ENCODE results near the gene IRGQ.

IRGQ gene

GRCh38 chr19:43628646-43629326 lies 32.9 kb upstream of the IRGQ start:
- H3K36me3 ChIP-seq, result peaks cover 16% of the 10 kb centered on the region
- no peak for DNase-seq
- H3K27ac ChIP-seq, result no peak overlapping the region
- no peaks in the 10 kb centered on the region for H3K9me3 ChIP-seq (ENCODE audit: severe bottlenecking)
- H3K4me3 ChIP-seq (ENCODE audit: low read depth, low read length), result no peak overlapping the region
- no peaks in the 10 kb centered on the region for H3K27me3 ChIP-seq (ENCODE audit: insufficient read depth, low read depth, severe bottlenecking)
- TF ChIP-seq CTCF (IDR thresholded peaks at IDR 0.05; ENCODE audit: low read depth, low read length), result no peak

- TF ChIP-seq CTCF (IDR thresholded peaks at IDR 0.05; ENCODE audit: low read depth, low read length), result no peak
- H3K4me3 ChIP-seq (ENCODE audit: low read depth, low read length), result no peak overlapping the region
- DNase-seq, result no peak
These were observed 30.9 kb upstream of the IRGQ start for GRCh38 chr19:43626838-43627237.

GRCh38 chr19:43625918-43626579 lies 30.1 kb upstream of the IRGQ start:
- no peak for TF ChIP-seq CTCF (IDR thresholded peaks at IDR 0.05; ENCODE audit: low read depth, low read length)

More at GRCh38 chr19:43626838-43627237, 30.9 kb upstream of the IRGQ start:
- Histone ChIP-seq H3K27me3 (ENCODE audit: insufficient read depth, low read depth, severe bottlenecking) (no peaks in the 10 kb centered on the region), H3K27ac (no peak overlapping the region), H3K9me3 (ENCODE audit: severe bottlenecking) (no peaks in the 10 kb centered on the region), H3K36me3 (peaks cover 24% of the 10 kb centered on the region)

GRCh38 chr19:43624933-43625332 lies 29.0 kb upstream of the IRGQ start:
- DNase-seq, result peak; percentile 29
- Histone ChIP-seq H3K27ac (no peak overlapping the region), H3K9me3 (ENCODE audit: severe bottlenecking) (no peaks in the 10 kb centered on the region), H3K4me3 (ENCODE audit: low read depth, low read length) (no peak overlapping the region), H3K27me3 (ENCODE audit: insufficient read depth, low read depth, severe bottlenecking) (no peaks in the 10 kb centered on the region), H3K36me3 (peaks cover 24% of the 10 kb centered on the region)
- TF ChIP-seq CTCF (IDR thresholded peaks at IDR 0.05; ENCODE audit: low read depth, low read length), result no peak

More at GRCh38 chr19:43625918-43626579, 30.1 kb upstream of the IRGQ start:
- DNase-seq, result no peak
- Histone ChIP-seq H3K9me3 (ENCODE audit: severe bottlenecking) (no peaks in the 10 kb centered on the region), H3K36me3 (peaks cover 24% of the 10 kb centered on the region), H3K27me3 (ENCODE audit: insufficient read depth, low read depth, severe bottlenecking) (no peaks in the 10 kb centered on the region), H3K4me3 (ENCODE audit: low read depth, low read length) (no peak overlapping the region), H3K27ac (no peak overlapping the region)

GRCh38 chr19:43623889-43624670 lies 28.1 kb upstream of the IRGQ start:
- TF ChIP-seq CTCF (IDR thresholded peaks at IDR 0.05; ENCODE audit: low read depth, low read length), result no peak
- DNase-seq, result no peak
- Histone ChIP-seq H3K36me3 (peaks cover 24% of the 10 kb centered on the region), H3K27me3 (ENCODE audit: insufficient read depth, low read depth, severe bottlenecking) (no peaks in the 10 kb centered on the region), H3K4me3 (ENCODE audit: low read depth, low read length) (no peak overlapping the region), H3K27ac (no peak overlapping the region), H3K9me3 (ENCODE audit: severe bottlenecking) (no peaks in the 10 kb centered on the region)
